GM04503 (cell line): ENCODE measurements around the gene INS.
"Not testable (repeated sequence)": the region's sequence is repeated elsewhere in the genome, so short reads cannot be mapped to it uniquely, and the experiment has no call there.

ENCODE experiments used
- DNase-seq: peaks from one replicate; pipeline ENCODE4 v3.0.0-alpha.2; 2012; ENCODE audit warnings: low read depth

Gene INS

DNA sequence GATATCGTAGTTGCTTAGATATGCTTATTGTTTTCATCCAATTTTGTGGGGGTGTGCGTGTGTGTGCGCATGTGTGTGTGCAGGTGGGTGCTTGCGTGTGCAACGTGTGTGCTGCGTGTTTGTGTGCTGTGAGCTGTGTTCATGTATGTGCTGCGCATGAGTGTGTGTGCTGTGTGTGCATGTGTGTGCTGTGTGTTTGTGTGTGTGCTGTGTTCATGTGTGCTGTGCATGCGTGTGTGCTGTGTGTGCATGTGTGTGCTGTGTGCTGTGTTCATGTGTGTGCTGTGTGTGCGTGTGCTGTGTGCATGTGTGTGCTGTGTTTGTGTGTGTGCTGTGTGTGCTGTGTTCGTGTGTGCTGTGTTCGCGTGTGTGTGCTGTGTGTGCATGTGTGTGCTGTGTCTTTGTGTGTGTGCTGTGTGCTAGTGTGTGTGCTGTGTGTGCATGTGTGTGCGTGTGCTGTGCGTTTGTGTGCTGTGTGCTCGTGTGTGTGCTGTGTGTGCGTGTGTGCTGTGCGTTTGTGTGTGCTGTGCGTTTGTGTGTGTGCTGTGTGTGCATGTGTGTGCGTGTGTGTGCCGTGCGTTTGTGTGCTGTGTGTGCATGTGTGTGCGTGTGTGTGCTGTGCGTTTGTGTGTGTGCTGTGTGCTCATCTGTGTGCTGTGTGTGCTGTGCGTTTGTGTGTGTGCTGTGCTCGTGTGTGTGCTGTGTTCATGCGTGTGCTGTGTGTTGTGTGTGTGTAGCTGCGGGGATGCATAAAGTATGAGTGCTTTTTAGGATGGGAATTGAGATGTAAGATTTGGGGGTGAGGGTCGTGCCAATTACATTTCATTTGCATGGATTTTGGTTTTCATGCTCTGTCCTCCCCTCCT is 29.4 kb downstream of the INS start:
- DNase-seq: no peak

DNA sequence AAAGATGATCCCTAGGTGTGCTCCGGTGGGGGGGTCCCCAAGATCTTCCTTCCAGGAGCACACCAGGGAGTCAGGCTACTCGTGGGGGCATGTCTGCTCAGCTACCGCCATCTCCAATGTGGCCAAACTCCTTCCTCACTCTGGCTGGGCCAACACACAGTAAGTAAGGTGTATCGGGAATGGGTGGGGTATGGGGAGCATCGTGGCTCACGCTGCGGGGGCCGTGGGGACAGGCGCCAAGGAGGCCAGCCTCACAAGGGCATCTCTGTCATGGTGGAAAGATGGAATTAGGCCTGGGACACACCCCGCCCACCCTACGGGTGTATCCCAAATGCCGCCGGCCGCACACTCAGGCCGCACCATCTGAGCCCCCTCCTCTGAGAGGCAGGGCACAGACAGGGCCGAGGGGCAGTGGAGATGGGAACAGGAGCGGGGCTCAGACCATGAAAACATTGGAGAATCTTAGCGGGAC is 30.1 kb downstream of the INS start:
- no peak for DNase-seq

DNA sequence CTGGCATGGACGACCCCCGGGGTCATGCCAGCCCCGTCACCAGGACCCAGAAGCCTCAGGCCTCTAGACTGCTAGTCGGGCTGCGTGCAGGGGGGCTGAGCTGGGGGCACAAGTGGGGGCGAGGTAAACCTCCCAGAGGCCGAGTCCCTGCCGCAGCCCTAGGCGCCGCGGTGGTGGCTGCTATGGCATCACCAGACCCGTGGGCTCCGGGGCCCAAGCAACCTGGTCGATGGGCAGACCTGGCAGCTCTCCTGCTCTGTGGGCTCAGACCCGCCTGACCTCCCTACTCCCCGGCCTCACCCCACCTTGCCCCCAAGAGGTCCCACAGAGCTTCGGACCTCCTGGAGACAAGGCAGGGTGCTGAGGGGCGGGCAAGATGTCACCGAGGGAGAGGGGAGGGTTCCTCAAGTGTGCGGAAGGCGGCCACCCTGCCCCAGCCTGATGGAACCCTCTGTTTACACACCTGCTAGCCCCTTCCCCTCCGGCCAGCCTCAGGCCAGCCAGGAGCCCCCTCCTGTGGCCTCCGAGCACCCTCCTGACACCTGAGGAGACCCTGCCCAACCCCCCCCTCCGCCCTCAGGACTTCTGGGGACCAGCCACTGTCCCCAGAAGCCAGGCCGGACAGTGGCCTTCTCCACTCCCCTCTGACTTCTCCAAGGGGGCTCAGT is 31.2 kb downstream of the INS start:
- no peak for DNase-seq

DNA sequence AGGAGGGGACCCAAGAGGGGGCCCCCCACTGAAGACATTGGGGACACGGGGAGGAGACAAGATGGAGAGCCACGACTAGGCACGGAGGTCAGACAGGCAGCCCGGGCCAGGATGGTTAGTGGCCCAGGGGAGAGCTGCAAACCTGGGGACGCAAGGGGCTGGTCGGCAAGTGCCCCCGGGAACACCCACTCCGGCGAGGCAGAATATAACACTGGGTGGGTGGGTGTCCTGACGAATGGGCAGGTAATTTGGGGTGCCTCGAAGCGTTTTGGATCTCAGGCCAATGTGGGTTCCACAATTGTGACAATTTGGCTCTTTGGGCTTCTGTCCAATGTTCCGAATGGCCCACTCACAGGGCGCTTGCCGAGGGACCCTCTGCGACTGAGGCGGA is 31.7 kb downstream of the INS start:
- DNase-seq: no peak

DNA sequence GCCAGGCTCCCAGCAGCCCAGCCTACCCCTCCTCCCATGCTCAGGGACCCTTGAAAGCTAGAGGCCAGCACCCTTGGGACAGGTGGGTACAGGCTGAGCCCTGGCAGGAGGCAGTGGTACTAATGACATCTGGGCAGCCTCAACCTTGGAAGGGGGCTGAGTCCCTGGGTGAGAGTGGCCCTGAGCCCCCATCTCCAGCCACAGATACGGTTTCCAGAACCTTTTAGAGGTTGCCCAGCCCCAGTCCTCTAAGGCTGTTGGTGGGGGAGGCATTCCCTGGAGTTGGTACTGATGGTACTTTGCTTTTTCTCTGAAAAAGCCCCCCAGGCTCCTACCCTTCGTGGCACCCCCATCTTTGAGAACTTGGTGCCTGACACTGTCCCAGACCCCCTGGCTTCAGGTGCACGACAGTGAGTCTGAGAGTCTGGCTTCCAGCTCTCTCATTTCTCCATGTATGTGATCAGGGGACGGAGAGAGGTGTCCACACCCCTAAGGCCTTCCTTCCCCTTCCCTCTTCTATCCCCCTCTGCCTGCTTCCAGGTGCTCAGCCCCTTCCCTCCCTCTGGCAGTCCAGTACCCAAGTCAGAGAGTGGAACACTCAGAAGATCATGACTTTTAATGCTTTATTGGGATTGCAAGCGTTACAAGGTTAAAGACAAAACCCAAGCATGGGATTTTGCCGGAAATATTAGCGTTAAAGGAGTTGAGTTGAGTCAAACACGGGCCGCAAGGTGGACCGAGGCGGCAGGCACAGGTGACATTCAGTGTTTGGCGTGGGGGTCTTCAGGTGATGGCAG is 32.3 kb downstream of the INS start:
- no peak for DNase-seq

DNA sequence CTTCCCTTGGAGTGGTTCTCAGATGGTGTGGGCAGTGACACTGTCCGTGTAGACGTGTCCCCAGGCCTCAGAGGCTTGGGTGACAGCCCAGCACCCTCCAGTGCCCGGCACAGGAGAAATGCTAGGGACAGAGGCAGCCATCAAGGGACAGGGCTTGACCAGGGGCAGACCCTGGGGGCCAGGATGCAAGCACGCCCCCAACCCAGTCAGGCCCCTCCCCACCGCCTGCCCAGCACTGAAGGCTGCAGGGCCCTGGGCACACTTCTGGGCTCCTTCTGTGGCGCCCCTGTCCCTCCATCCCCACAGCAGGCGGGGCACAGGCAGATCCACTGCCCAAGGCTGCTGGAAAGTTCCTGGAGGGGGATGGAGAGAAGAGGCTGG is 32.9 kb downstream of the INS start:
- no peak for DNase-seq

DNA sequence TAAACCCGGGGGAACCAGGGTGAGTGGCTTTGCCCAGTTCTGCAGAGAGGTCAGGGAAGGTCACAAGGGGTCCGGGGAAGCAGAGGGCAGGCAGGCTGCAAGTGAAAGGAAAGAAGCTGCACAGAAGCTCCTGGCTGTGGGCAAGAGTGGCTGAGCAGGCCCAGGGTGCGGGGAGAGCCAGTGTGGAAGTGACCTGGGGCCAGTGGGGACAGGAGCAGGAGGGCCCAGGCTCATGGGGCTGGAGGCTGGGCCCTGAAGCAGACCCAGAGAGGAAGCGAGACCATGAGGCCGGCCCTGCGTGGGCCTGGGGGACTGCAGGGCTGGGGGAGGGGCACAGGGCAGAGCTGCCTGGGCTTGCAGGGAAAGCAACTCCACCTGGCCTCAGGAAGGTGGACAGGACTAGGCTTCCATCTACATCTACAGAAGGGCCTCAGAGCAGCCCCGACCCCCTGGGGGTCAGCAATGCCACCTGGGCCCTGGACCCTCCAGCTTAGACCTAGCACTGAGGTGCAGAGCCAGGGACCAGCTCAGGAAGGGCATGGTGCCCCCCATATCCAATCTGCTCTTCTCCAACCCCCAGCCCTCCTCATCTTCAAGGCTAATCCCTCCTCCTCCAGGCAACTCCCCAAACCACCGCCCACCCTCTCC is 33.4 kb downstream of the INS start:
- DNase-seq: no peak

DNA sequence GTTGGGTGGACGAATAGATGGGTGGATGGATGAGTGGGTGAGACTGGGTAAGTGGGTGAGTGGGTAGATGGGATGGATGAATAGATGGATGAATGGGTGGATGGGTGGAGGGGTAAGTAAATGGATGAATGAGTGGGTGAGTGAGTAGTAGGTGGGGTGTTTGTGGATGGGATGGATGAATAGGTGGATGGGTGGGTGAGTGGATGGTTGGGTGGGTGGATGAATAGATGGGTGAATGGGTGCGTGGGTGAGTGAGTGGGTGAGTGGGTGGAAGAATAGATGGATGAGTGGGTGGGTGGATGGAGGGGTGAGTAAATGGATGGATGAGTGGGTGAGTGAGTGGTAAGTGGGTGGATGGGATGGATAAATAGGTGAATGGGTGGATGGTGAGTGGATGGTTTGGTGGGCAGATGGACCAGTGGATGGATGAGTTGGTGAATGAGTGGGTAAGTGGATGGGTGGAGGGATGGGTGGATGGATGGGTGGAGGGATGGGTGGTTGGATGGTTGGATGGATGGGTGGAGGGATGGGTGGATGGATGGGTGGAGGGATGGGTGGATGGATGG is 34.4 kb downstream of the INS start:
- no peak for DNase-seq

DNA sequence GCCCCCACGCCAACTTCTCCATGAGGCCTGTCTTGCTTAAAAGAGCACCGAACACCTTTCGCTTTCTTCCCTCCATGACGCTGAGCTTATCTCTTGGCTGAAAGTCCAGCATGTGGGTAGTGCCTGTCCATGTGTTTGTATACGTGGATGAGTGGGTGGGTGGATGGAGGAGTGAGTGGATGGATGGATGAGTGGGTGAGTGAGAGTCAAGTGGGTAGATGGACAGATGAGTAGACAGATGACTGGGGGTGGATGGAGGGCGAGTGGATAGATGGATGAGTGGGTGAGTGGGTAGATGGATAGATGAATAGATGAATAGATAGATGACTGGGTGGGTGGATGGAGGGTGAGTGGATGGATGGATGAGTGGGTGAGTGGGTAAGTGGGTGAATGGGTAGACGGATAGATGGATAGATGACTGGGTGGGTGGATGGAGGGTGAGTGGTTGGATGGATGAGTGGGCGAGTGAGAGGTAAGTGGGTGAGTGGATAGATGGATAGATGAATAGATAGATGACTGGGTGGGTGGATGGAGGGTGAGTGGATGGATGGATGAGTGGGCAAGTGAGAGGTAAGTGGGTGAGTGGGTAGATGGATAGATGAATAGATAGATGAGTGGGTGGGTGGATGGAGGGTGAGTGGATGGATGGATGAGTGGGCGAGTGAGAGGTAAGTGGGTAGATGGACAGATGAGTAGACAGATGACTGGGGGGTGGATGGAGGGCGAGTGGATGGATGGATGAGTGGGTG is 36.1 kb downstream of the INS start:
- DNase-seq: not testable (repeated sequence)

DNA sequence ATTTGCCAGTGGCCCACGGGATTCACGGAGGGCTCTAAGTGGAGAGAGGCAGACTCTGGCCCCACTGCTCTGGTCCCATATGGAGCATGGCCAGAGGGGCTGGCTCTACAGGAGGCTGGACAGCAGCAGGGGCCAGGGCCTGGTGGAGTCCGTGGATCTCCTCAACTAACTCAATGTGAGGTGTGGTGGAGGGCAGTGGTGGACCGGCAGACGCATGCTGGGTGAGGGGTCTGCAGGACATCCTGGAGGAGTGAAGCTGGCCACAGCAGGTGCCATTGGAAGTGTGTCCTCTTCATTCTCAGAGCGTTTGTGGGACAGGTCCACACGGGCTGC is 37.4 kb downstream of the INS start:
- DNase-seq: no peak

DNA sequence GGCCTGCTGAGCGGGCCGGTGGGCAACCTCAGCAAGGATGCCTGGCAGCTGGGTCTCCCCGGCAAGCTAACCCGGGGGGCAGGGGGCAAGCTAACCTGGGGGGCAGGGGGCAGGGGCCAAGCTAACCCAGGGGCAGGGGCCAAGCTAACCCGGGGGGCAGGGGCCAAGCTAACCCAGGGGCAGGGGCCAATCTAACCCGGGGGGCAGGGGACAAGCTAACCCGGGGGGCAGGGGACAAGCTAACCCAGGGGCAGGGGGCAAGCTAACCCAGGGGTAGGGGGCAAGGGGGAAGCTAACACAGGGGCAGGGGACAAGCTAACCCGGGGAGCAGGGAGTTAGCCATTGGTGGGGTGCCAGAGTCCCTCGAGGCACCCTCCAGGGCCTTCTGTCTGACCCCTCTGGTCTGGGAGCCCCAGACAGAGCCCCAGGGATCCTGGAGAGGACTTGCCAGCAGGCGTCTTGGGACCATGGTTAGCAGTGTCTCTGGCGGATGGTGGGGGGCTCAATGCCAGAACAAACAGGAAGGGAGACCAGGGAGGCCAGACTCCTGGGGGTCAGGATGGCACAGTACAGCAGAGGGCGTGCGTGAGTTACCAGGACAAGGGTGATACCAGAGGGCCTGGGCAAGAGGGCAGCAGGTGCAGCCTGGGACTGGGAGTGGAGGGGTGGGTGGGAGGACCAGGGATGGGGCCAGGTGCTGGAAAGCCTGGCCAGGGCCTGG is 37.9 kb downstream of the INS start:
- DNase-seq: no peak

DNA sequence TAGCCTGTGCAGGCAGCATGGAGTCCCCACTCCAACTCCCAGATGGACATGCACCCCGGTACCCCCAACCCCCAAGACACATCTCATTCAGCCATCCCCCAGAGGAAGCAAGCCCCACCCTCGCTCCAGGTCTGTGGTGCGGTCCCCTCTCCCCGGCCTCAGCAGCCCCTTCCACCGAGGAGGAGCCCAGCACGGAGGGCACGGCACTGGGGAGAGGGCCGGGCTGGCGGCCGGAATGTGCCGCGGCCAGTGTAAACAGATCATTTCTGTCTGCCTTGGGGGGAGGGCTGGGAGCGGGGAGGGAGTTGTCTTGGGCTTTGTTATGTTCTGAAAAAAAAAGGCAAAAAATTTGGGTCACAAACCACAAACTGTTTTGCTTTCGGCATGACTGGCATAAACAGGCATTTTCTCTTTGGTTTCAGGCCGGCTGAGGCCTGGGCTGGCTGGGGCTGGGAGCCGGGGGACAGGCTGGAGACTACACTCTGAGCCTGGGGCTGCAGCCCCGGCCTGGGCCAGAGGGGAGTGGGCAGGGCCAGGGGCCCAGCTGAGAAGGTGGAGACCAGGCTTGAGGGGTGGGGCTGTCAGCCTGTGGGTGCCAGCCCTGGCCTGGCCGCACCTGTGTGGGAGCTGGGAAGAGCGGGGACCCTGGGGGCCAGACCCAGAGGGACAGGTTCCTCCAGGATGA is 38.6 kb downstream of the INS start:
- DNase-seq: no peak

DNA sequence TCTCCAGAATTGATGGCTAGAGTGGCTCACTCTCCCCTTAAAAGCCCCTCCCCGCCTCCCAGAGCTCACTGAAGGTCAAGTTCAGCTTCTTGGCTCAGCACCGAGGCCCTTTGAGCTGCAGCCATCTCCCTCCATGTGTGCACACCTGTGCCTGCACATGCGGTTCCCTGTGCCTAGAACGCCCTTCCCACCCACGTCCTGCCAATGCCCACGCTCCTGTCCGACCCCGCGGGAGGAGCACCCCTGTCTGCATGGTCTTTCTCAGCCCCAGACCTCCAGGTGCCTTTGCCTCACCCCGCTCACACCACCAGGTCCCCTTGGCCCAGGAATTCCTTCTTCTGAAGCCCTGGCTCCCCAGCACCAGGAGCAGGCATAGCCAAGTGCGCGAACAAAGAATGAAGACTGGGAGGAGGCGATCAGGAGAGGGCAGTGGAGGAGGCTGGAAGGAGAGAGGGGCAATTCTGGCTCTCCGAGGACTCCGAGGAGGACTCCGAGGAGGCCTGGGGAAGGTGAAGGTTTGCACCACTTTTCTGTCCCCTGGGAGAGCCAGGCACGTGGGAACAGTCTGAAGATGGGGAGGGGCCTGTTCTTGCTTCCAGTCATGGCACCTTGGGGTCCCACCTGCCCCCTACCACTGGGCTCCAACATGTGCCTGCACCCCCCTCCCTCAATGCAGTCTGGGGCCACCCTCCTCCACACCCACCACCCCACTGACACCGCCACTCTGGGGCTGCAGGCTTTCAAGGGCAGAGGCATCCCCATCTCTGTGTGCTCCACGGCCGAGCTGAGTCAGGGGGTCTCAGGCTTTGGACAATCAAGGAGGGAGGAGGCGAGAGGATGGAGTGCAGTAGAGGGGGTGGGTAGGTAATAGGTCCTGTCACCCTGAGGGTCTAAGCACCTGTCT is 39.5 kb downstream of the INS start:
- DNase-seq: no peak

DNA sequence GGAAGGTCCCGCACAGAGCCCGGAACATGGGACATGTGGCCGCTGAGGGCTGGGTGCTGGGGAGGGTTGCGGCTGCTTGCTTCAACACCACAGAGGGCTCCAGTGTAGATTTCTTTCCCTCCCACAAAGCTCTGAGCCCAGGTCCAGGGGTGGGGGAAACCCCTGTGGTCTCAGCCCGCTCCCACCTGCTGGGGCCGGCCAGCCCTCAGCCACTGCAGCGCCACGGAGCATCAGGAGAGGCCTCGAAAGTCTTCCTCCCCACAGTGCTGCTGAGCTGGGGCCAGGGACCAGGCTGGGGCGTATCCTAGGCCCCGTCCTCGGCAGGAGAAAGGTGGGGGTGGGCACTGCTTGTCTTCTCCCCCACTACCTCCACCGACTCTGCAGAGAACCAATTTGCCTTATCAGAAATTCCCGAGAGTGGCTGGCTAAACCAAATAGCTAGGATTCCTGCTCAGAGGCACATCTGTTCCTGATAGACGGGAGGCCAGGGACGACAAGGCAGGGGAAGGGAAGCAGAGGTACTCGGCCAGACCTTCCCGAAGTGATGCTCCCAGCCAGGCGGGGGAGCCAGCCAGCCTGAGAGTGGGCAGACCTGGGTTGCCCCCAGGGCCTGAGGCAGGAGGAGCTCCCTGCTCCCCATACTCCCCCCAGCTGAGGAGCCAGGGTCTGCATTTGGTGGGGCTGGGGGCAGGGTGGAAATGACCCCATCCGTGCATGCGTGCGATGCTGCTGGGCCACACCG is 40.5 kb downstream of the INS start:
- DNase-seq: no peak

DNA sequence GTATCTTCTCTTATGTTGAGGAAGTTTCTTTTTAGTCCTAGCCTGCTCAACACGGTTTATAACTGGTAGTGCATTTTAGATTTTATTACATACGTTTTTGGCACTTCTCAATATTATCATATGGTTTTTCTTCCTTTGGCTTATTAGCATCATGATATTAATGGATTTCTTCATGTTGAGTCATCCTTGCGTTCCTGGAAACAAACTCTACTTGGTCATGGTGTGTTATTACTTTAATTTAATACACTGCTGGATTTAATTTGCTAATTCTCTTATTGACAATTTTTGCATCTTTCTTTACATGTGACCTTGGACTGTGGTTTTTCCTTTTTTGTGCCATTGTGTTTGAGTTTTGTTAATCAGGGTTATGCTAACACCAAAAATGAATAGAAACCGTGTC is 42.3 kb downstream of the INS start:
- no peak for DNase-seq

DNA sequence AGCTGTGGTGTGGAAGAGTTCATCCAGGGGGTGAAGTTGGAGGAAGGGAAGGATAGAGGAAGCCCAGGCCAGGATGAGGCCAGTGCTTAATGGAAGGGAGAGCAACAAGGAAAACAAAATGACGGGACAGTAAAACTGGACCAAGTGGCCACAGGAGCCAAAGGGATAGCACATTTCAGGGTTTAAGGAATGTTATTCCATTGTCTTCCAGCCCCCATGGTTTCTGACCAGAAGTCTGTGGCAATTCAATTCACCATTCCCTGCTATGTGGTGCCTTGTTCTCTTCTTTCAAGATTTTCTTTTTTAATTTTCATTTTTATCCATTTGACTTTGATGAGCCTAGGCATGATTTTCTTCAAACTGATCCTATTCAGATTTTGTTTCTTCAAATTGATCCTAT is 44.3 kb downstream of the INS start:
- no peak for DNase-seq

DNA sequence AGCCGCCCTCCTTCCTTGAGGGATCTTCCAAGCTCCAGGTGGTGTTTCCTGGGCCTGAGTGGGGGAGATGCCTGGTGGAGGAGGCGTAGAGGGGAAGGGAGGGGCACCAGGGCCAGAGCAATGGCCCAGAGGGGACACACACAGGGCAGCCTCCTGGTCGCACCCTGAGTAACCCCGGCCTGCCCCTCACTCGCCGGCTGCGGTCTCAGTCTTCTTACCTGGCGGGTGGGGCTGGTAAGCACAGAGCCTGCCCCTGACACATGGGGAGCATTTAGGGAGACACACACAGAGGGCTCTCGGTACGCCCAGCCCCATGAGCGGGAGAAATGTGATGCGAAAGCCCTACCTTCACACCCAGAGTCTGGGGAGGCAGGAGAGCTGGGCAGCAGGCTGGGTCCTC is 45.7 kb downstream of the INS start:
- DNase-seq: no peak
